ENCODE results near the gene CAPN7.

CAPN7 gene

DNA sequence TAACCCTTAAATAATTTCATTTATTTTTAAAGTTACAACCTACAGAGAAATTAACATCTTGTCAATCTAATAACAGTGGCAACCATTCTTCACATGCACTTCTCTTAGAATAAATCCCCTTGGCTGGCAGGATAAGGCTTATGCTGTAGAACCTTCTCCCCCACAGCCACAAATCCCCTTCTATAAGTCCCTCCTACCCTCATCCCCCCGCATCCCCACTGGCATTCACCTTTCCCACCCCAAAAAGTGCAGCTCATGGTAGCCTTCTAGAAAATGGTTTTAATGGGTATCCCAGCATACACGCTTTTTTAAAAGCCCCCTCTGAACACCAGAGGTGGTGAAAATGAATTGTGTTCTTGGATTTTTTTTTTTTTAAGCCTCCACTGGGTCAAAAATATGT is 49.2 kb downstream of the CAPN7 start:
- Histone ChIP-seq H3K18ac (ENCODE audit: low read length) (no peak overlapping the region), H3K14ac (ENCODE audit: low read length) (no peak overlapping the region), H3K27ac (ENCODE audit: low read depth, low read length) (no peak overlapping the region), H3K4me1 (ENCODE audit: control insufficient read depth in 1 of 2, insufficient read depth in 2 of 2, low read length in 2 of 2) (no peaks in the 10 kb centered on the region), H4K8ac (ENCODE audit: low read depth, low read length) (no peak overlapping the region), H2BK5ac (ENCODE audit: low read depth, low read length, poor library complexity) (no peak overlapping the region), H3K4me3 (ENCODE audit: low read depth, low read length) (no peak overlapping the region), H3K27me3 (ENCODE audit: insufficient read depth, low read length) (no peaks in the 10 kb centered on the region), H3K9me3 (ENCODE audit: insufficient read depth, low read depth, low read length) (no peaks in the 10 kb centered on the region), H2AK5ac (ENCODE audit: low read length) (no peak overlapping the region), H3K23ac (ENCODE audit: low read length) (no peak overlapping the region), H4K91ac (ENCODE audit: low read depth, low read length) (no peak overlapping the region), H2BK12ac (ENCODE audit: low read length) (no peak overlapping the region), H4K12ac (ENCODE audit: low read depth, low read length) (no peak overlapping the region), H2AFZ (ENCODE audit: insufficient read depth, low read length, poor library complexity) (no peak overlapping the region), H3K9ac (ENCODE audit: low read length) (no peak overlapping the region), H2BK120ac (ENCODE audit: insufficient read depth, low read length, poor library complexity) (no peak overlapping the region), H3K36me3 (ENCODE audit: control insufficient read depth in 1 of 2, insufficient read depth in 2 of 2, low read length in 2 of 2) (peaks cover 32 to 52% of the 10 kb centered on the region in 2 experiments), H3K79me1 (ENCODE audit: low read length) (no peaks in the 10 kb centered on the region), H3K79me2 (ENCODE audit: control insufficient read depth, insufficient read depth, low read length, poor library complexity) (no peaks in the 10 kb centered on the region), H3K4me2 (ENCODE audit: low read length) (no peak overlapping the region), H3K4ac (ENCODE audit: low read depth, low read length) (no peak overlapping the region)
- no peak for DNase-seq
- no CpG with 5 or more reads among the region's 2 CpGs for WGBS (ENCODE audit: extremely low coverage, insufficient coverage, insufficient read length)

DNA sequence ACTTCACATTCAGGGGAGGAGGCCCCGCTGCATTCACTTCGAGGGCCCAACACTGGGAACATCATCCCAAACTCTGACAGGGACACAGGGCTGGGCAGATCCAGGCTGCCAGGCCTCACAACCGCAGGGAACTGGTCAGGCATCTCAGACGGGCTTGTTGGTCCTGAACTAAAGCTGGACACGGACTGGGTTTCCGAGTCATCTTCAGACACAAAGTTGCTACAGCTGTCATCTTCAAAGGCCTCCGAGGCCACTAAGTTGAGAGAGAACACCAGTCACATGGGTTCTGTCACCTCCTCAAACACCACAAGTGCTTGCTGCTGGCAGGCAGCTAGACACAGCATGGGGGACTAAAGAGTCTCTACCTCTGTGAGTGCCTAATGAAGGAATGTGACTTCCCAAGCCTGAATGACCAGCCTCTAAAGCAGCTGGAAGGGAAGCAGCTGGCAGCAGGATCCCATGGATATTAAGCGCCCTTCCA is 50.9 kb downstream of the CAPN7 start:
- Histone ChIP-seq H3K4me3 (ENCODE audit: low read depth, low read length) (no peak overlapping the region), H3K79me1 (ENCODE audit: low read length) (no peaks in the 10 kb centered on the region), H3K23ac (ENCODE audit: low read length) (no peak overlapping the region), H3K4ac (ENCODE audit: low read depth, low read length) (no peak overlapping the region), H3K4me1 (ENCODE audit: control insufficient read depth in 1 of 2, insufficient read depth in 2 of 2, low read length in 2 of 2) (peaks cover 0 to under 1% of the 10 kb centered on the region in 2 experiments), H4K91ac (ENCODE audit: low read depth, low read length) (no peak overlapping the region), H3K14ac (ENCODE audit: low read length) (no peak overlapping the region), H3K27ac (ENCODE audit: low read depth, low read length) (peak overlapping the region; percentile 23), H2BK5ac (ENCODE audit: low read depth, low read length, poor library complexity) (no peak overlapping the region), H2BK12ac (ENCODE audit: low read length) (no peak overlapping the region), H3K79me2 (ENCODE audit: control insufficient read depth, insufficient read depth, low read length, poor library complexity) (no peaks in the 10 kb centered on the region), H3K27me3 (ENCODE audit: insufficient read depth, low read length) (no peaks in the 10 kb centered on the region), H3K9me3 (ENCODE audit: insufficient read depth, low read depth, low read length) (no peaks in the 10 kb centered on the region), H3K4me2 (ENCODE audit: low read length) (no peak overlapping the region), H4K12ac (ENCODE audit: low read depth, low read length) (no peak overlapping the region), H4K8ac (ENCODE audit: low read depth, low read length) (no peak overlapping the region), H2BK120ac (ENCODE audit: insufficient read depth, low read length, poor library complexity) (no peak overlapping the region), H2AK5ac (ENCODE audit: low read length) (no peak overlapping the region), H2AFZ (ENCODE audit: insufficient read depth, low read length, poor library complexity) (no peak overlapping the region), H3K18ac (ENCODE audit: low read length) (no peak overlapping the region), H3K36me3 (ENCODE audit: control insufficient read depth in 1 of 2, insufficient read depth in 2 of 2, low read length in 2 of 2) (peaks cover 40 to 67% of the 10 kb centered on the region in 2 experiments), H3K9ac (ENCODE audit: low read length) (no peak overlapping the region)
- DNase-seq: peak; percentile 48 to 72
- WGBS (ENCODE audit: extremely low coverage, insufficient coverage, insufficient read length): no CpG with 5 or more reads among the region's 8 CpGs

DNA sequence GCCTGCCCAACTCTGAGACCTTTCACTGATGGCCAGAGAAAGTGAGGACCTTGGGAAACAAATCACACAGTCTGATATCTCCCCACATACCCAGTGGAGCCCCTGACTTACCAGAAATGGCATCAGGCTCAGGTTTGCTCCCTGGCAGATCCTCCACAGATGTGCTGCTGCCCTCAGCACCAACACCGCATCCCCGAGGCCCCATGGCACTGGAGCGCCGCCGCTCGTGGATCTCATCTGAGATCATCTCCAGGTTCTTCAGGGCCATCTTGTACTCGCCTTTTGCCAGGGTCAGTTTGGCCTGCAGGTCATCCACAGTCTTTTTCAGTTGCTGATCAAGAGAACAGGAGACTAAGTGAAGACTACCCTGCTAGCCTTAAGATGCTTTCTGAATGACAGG is 52.7 kb downstream of the CAPN7 start:
- H3K4me3 ChIP-seq (ENCODE audit: low read depth, low read length): no peak overlapping the region
- H2BK12ac ChIP-seq (ENCODE audit: low read length): no peak overlapping the region
- no peaks in the 10 kb centered on the region for H3K9me3 ChIP-seq (ENCODE audit: insufficient read depth, low read depth, low read length)
- H2BK5ac ChIP-seq (ENCODE audit: low read depth, low read length, poor library complexity): no peak overlapping the region
- no peak overlapping the region for H4K12ac ChIP-seq (ENCODE audit: low read depth, low read length)
- H3K4me1 ChIP-seq (ENCODE audit: control insufficient read depth in 1 of 2, insufficient read depth in 2 of 2, low read length in 2 of 2): peaks cover 0 to 3% of the 10 kb centered on the region in 2 experiments
- H3K36me3 ChIP-seq (ENCODE audit: control insufficient read depth in 1 of 2, insufficient read depth in 2 of 2, low read length in 2 of 2): peaks cover 47 to 68% of the 10 kb centered on the region in 2 experiments
- H3K9ac ChIP-seq (ENCODE audit: low read length): no peak overlapping the region
- no CpG with 5 or more reads among the region's 7 CpGs for WGBS (ENCODE audit: extremely low coverage, insufficient coverage, insufficient read length)
- DNase-seq: no peak
- no peak overlapping the region for H2BK120ac ChIP-seq (ENCODE audit: insufficient read depth, low read length, poor library complexity)
- no peak overlapping the region for H3K18ac ChIP-seq (ENCODE audit: low read length)
- no peak overlapping the region for H2AFZ ChIP-seq (ENCODE audit: insufficient read depth, low read length, poor library complexity)
- H3K79me2 ChIP-seq (ENCODE audit: control insufficient read depth, insufficient read depth, low read length, poor library complexity): no peaks in the 10 kb centered on the region
- H3K4ac ChIP-seq (ENCODE audit: low read depth, low read length): no peak overlapping the region
- H3K79me1 ChIP-seq (ENCODE audit: low read length): no peaks in the 10 kb centered on the region
- H3K23ac ChIP-seq (ENCODE audit: low read length): no peak overlapping the region
- H4K8ac ChIP-seq (ENCODE audit: low read depth, low read length): no peak overlapping the region
- no peak overlapping the region for H3K27ac ChIP-seq (ENCODE audit: low read depth, low read length)
- no peak overlapping the region for H2AK5ac ChIP-seq (ENCODE audit: low read length)
- H3K4me2 ChIP-seq (ENCODE audit: low read length): no peak overlapping the region
- H3K27me3 ChIP-seq (ENCODE audit: insufficient read depth, low read length): no peaks in the 10 kb centered on the region
- no peak overlapping the region for H4K91ac ChIP-seq (ENCODE audit: low read depth, low read length)
- H3K14ac ChIP-seq (ENCODE audit: low read length): no peak overlapping the region

- peaks cover 0 to 3% of the 10 kb centered on the region in 2 experiments for H3K4me1 ChIP-seq (ENCODE audit: control insufficient read depth in 1 of 2, insufficient read depth in 2 of 2, low read length in 2 of 2)
- no peak overlapping the region for H2BK120ac ChIP-seq (ENCODE audit: insufficient read depth, low read length, poor library complexity)
- no peak overlapping the region for H2BK12ac ChIP-seq (ENCODE audit: low read length)
- no peak overlapping the region for H4K91ac ChIP-seq (ENCODE audit: low read depth, low read length)
- H3K79me2 ChIP-seq (ENCODE audit: control insufficient read depth, insufficient read depth, low read length, poor library complexity): no peaks in the 10 kb centered on the region
- no peak for DNase-seq
- no peak overlapping the region for H2AFZ ChIP-seq (ENCODE audit: insufficient read depth, low read length, poor library complexity)
- no peak overlapping the region for H3K18ac ChIP-seq (ENCODE audit: low read length)
- no peak overlapping the region for H3K4ac ChIP-seq (ENCODE audit: low read depth, low read length)
- H3K9ac ChIP-seq (ENCODE audit: low read length): no peak overlapping the region
- no peak overlapping the region for H4K12ac ChIP-seq (ENCODE audit: low read depth, low read length)
- WGBS (ENCODE audit: extremely low coverage, insufficient coverage, insufficient read length): no CpG with 5 or more reads among the region's 4 CpGs
- H2BK5ac ChIP-seq (ENCODE audit: low read depth, low read length, poor library complexity): no peak overlapping the region
- H4K8ac ChIP-seq (ENCODE audit: low read depth, low read length): no peak overlapping the region
- H3K4me3 ChIP-seq (ENCODE audit: low read depth, low read length): no peak overlapping the region
- H3K4me2 ChIP-seq (ENCODE audit: low read length): no peak overlapping the region
- no peak overlapping the region for H2AK5ac ChIP-seq (ENCODE audit: low read length)
- H3K27ac ChIP-seq (ENCODE audit: low read depth, low read length): no peak overlapping the region
- no peaks in the 10 kb centered on the region for H3K79me1 ChIP-seq (ENCODE audit: low read length)
- H3K23ac ChIP-seq (ENCODE audit: low read length): no peak overlapping the region
- H3K27me3 ChIP-seq (ENCODE audit: insufficient read depth, low read length): no peaks in the 10 kb centered on the region
- no peak overlapping the region for H3K14ac ChIP-seq (ENCODE audit: low read length)
- peaks cover 42 to 64% of the 10 kb centered on the region in 2 experiments for H3K36me3 ChIP-seq (ENCODE audit: control insufficient read depth in 1 of 2, insufficient read depth in 2 of 2, low read length in 2 of 2)
- no peaks in the 10 kb centered on the region for H3K9me3 ChIP-seq (ENCODE audit: insufficient read depth, low read depth, low read length)
Observed at GRCh38 chr3:15260531-15260930, 54.5 kb downstream of the CAPN7 start.
